ENCODE data around the gene CCT6B. TPM values are rescaled to one million over a fixed set of nuclear protein-coding genes. Genes with fewer than 3 reads are reported as not detected.
"Not testable (repeated sequence)": the region's sequence is repeated elsewhere in the genome, so short reads cannot be mapped to it uniquely, and the experiment has no call there.

The CCT6B gene
- 2.7 TPM for total RNA-seq

GRCh38 chr17:34961093-34961911 is at the start of gene CCT6B, which contains the start of gene ZNF830:
TSS of gene CCT6B (minus strand) at chr17:34961460. CDS start at chr17:34961393, 67 bp downstream.
TSS of gene ZNF830 (plus strand) at chr17:34961540. CDS start at chr17:34961567, 27 bp downstream.
- DNase-seq: peak; percentile 99

- DNase-seq: no peak
Observed at GRCh38 chr17:35010093-35010492, 48.8 kb upstream of the CCT6B start.

GRCh38 chr17:35006961-35007360 is 45.7 kb upstream of the CCT6B start:
- no peak for DNase-seq

- DNase-seq: no peak
Observed at GRCh38 chr17:35006345-35006744, 45.1 kb upstream of the CCT6B start.

GRCh38 chr17:35003778-35004177 is 42.5 kb upstream of the CCT6B start:
- no peak for DNase-seq

- DNase-seq: peak; percentile 9
Observed at GRCh38 chr17:35002876-35003551, 41.8 kb upstream of the CCT6B start.

GRCh38 chr17:35001549-35001948 is 40.3 kb upstream of the CCT6B start:
- no peak for DNase-seq

GRCh38 chr17:35000965-35001364 is 39.7 kb upstream of the CCT6B start:
- not testable (repeated sequence) for DNase-seq

- DNase-seq: no peak
Observed at GRCh38 chr17:34999456-34999855, 38.2 kb upstream of the CCT6B start.

- DNase-seq: peak; percentile 40
Observed at GRCh38 chr17:34998205-34998604, 36.9 kb upstream of the CCT6B start.

- DNase-seq: peak; percentile 88
Observed at GRCh38 chr17:34997355-34997862, 36.1 kb upstream of the CCT6B start.

- DNase-seq: no peak
Observed at GRCh38 chr17:34996422-34997285, 35.4 kb upstream of the CCT6B start.

GRCh38 chr17:34993031-34993430 is 31.8 kb upstream of the CCT6B start:
- no peak for DNase-seq

GRCh38 chr17:34991606-34992005 is 30.3 kb upstream of the CCT6B start:
- DNase-seq: no peak

- peak; percentile 10 for DNase-seq
Observed at GRCh38 chr17:34990921-34991365, 29.7 kb upstream of the CCT6B start.

GRCh38 chr17:34989473-34989872 is 28.2 kb upstream of the CCT6B start:
- DNase-seq: no peak

- no peak for DNase-seq
Observed at GRCh38 chr17:34988644-34989043, 27.4 kb upstream of the CCT6B start.

- no peak for DNase-seq
Observed at GRCh38 chr17:34987232-34987631, 26.0 kb upstream of the CCT6B start.

GRCh38 chr17:34981538-34982241 is 20.4 kb upstream of the CCT6B start:
- DNase-seq: peak; percentile 30

- DNase-seq: peak; percentile 88
Observed at GRCh38 chr17:34980681-34981537, 19.6 kb upstream of the CCT6B start.

GRCh38 chr17:34980353-34980680 is 19.1 kb upstream of the CCT6B start, which contains the start of gene LIG3:
TSS of gene LIG3 (plus strand) at chr17:34980512. CDS start at chr17:34983006, 2,494 bp downstream.
- DNase-seq: peak; percentile 97
